Neural progenitor cell (in vitro differentiated cells): ENCODE results near the gene ANKRD2. TPM values are rescaled to one million over a fixed set of nuclear protein-coding genes. Genes with fewer than 3 reads are reported as not detected.

Experiments
- DNase-seq: peaks from one replicate; pipeline ENCODE4 v3.0.0-alpha.2; 2016; ENCODE audit warnings: low spot score
- H2AFZ ChIP-seq: fragments of 200-600 bp; sonication (generic); replicated peaks from 2 replicates; pipeline ENCODE4 v1.6.1; 2016; ENCODE audit warnings: antibody characterized with exemption
- H3F3A ChIP-seq: fragments of 200-600 bp; sonication (generic); 2 replicates; pipeline ENCODE4 v1.6.1; 2016; ENCODE audit warnings: antibody characterized with exemption, low read depth
- H3K27ac ChIP-seq: fragments of 200-600 bp; sonication (generic); 2 replicates; pipeline ENCODE4 v1.5.1; 2016; ENCODE audit warnings: mild to moderate bottlenecking
- H3K27me3 ChIP-seq: fragments of 200-600 bp; sonication (generic); 2 replicates; pipeline ENCODE4 v1.6.1; 2016; ENCODE audit warnings: mild to moderate bottlenecking, moderate library complexity
- H3K36me3 ChIP-seq: fragments of 200-600 bp; sonication (generic); 2 replicates; pipeline ENCODE4 v1.5.1; 2016
- H3K4me1 ChIP-seq: fragments of 200-600 bp; sonication (generic); 2 replicates; pipeline ENCODE4 v1.6.1; 2016; ENCODE audit warnings: mixed run types
- H3K4me2 ChIP-seq: fragments of 200-600 bp; sonication (generic); 2 replicates; pipeline ENCODE4 v1.6.1; 2016
- H3K4me3 ChIP-seq: fragments of 200-600 bp; sonication (generic); 2 replicates; pipeline ENCODE4 v1.5.1; 2016
- H3K79me2 ChIP-seq: fragments of 200-600 bp; sonication (generic); 2 replicates; pipeline ENCODE4 v1.6.1; 2016; ENCODE audit warnings: low read depth
- H3K9ac ChIP-seq: fragments of 200-600 bp; sonication (generic); 2 replicates; pipeline ENCODE4 v1.6.1; 2016
- H3K9me3 ChIP-seq: fragments of 200-600 bp; sonication (generic); 2 replicates; pipeline ENCODE4 v1.5.1; 2016; ENCODE audit warnings: low read depth
- H4K20me1 ChIP-seq: fragments of 200-600 bp; sonication (generic); 2 replicates; pipeline ENCODE4 v1.6.1; 2016; ENCODE audit warnings: low read depth
- H3K27ac Mint-ChIP-seq: 3 replicates; pipeline ENCODE4 v1.8.0; 2021; ENCODE audit warnings: mixed read lengths
- H3K27me3 Mint-ChIP-seq: 2 replicates; pipeline ENCODE4 v1.8.0; 2022; ENCODE audit warnings: low read depth, mild to moderate bottlenecking, inconsistent platforms, moderate library complexity, mixed read lengths; ENCODE audit not compliant: insufficient read depth
- H3K36me3 Mint-ChIP-seq: 3 replicates; pipeline ENCODE4 v1.8.0; 2021; ENCODE audit warnings: mixed read lengths
- H3K4me1 Mint-ChIP-seq: 3 replicates; pipeline ENCODE4 v1.8.0; 2021; ENCODE audit warnings: mixed read lengths
- H3K4me3 Mint-ChIP-seq: 3 replicates; pipeline ENCODE4 v1.8.0; 2021; ENCODE audit warnings: mild to moderate bottlenecking, moderate library complexity, mixed read lengths
- H3K9me3 Mint-ChIP-seq: 3 replicates; pipeline ENCODE4 v1.8.0; 2020; ENCODE audit warnings: mixed read lengths
- CTCF ChIP-seq: fragments of 200-600 bp; sonication (generic); IDR thresholded peaks from 2 replicates; pipeline ENCODE4 v1.5.1; 2017; ENCODE audit warnings: antibody characterized with exemption, mild to moderate bottlenecking
- EZH2 ChIP-seq: fragments of 200-600 bp; sonication (generic); IDR thresholded peaks from 2 replicates; pipeline ENCODE4 v1.6.1; 2017; ENCODE audit warnings: antibody characterized with exemption, mild to moderate bottlenecking, moderate library complexity
- EZH2phosphoT487 ChIP-seq: fragments of 200-600 bp; sonication (generic); IDR thresholded peaks from 2 replicates; pipeline ENCODE4 v1.6.1; 2017; ENCODE audit warnings: antibody characterized with exemption
- total RNA-seq: library from RNA; depleted of rRNA; stranded (reverse); fragments of >200 nt; gene quantifications from 2 replicates; pipeline ENCODE4 v1.2.3, GENCODE V29; 2015; ENCODE audit warnings: low replicate concordance

The ANKRD2 gene
- total RNA-seq, 1 donor from 2014 or later, result not detected

- no peak for TF ChIP-seq EZH2phosphoT487
- no peak for TF ChIP-seq CTCF
- TF ChIP-seq EZH2, result no peak
- H3K9me3 Mint-ChIP-seq, result no peaks in the 10 kb centered on the region
- peaks cover 11% of the 10 kb centered on the region for H3K4me1 Mint-ChIP-seq
- Histone ChIP-seq H2AFZ (no peak overlapping the region), H3K9me3 (no peaks in the 10 kb centered on the region), H4K20me1 (peaks cover 7% of the 10 kb centered on the region), H3K4me2 (no peak overlapping the region), H3K79me2 (no peaks in the 10 kb centered on the region), H3K9ac (no peak overlapping the region), H3K4me3 (no peak overlapping the region), H3K27me3 (no peaks in the 10 kb centered on the region), H3F3A (no peaks in the 10 kb centered on the region), H3K4me1 (peaks cover 4% of the 10 kb centered on the region), H3K36me3 (no peaks in the 10 kb centered on the region), H3K27ac (no peak overlapping the region)
- DNase-seq, result no peak
- H3K27ac Mint-ChIP-seq, result peak overlapping the region; percentile 8
- H3K4me3 Mint-ChIP-seq, result no peak overlapping the region
- no peaks in the 10 kb centered on the region for H3K36me3 Mint-ChIP-seq
- H3K27me3 Mint-ChIP-seq, result peaks cover 3% of the 10 kb centered on the region
Observed at GRCh38 chr10:97607095-97607636, 34.6 kb downstream of the ANKRD2 start.

GRCh38 chr10:97608991-97609561 is 36.5 kb downstream of the ANKRD2 start:
- no peak overlapping the region for H3K9ac ChIP-seq
- no peaks in the 10 kb centered on the region for H3K79me2 ChIP-seq
- peaks cover 7% of the 10 kb centered on the region for H4K20me1 ChIP-seq
- H3F3A ChIP-seq, result no peaks in the 10 kb centered on the region
- no peaks in the 10 kb centered on the region for H3K27me3 ChIP-seq
- H3K36me3 ChIP-seq, result no peaks in the 10 kb centered on the region
- no peak overlapping the region for H3K4me2 ChIP-seq
- Mint-ChIP-seq H3K27ac (no peak overlapping the region), H3K4me3 (no peak overlapping the region), H3K27me3 (no peaks in the 10 kb centered on the region), H3K9me3 (no peaks in the 10 kb centered on the region), H3K36me3 (no peaks in the 10 kb centered on the region), H3K4me1 (peaks cover 11% of the 10 kb centered on the region)
- H2AFZ ChIP-seq, result no peak overlapping the region
- no peak overlapping the region for H3K4me3 ChIP-seq
- no peak for DNase-seq
- H3K27ac ChIP-seq, result no peak overlapping the region
- no peak for TF ChIP-seq EZH2phosphoT487
- no peak for TF ChIP-seq EZH2
- no peak for TF ChIP-seq CTCF
- H3K4me1 ChIP-seq, result peaks cover 4% of the 10 kb centered on the region
- no peaks in the 10 kb centered on the region for H3K9me3 ChIP-seq

GRCh38 chr10:97611473-97611872 is 38.9 kb downstream of the ANKRD2 start:
- H3K27me3 ChIP-seq, result no peaks in the 10 kb centered on the region
- Mint-ChIP-seq H3K36me3 (peaks cover 5% of the 10 kb centered on the region), H3K4me3 (no peak overlapping the region), H3K27me3 (no peaks in the 10 kb centered on the region), H3K4me1 (peaks cover 8% of the 10 kb centered on the region), H3K27ac (no peak overlapping the region), H3K9me3 (no peaks in the 10 kb centered on the region)
- DNase-seq, result no peak
- H3K9me3 ChIP-seq, result no peaks in the 10 kb centered on the region
- H3K9ac ChIP-seq, result no peak overlapping the region
- no peaks in the 10 kb centered on the region for H3K79me2 ChIP-seq
- no peak overlapping the region for H3K4me3 ChIP-seq
- H4K20me1 ChIP-seq, result peaks cover 7% of the 10 kb centered on the region
- TF ChIP-seq EZH2phosphoT487 (no peak), EZH2 (no peak), CTCF (no peak)
- H3F3A ChIP-seq, result no peaks in the 10 kb centered on the region
- H2AFZ ChIP-seq, result no peak overlapping the region
- no peaks in the 10 kb centered on the region for H3K36me3 ChIP-seq
- H3K4me2 ChIP-seq, result no peak overlapping the region
- H3K27ac ChIP-seq, result no peak overlapping the region
- peaks cover 4% of the 10 kb centered on the region for H3K4me1 ChIP-seq
